Stimulated activated CD4-positive, alpha-beta T cell treated with anti-CD3 and anti-CD28 coated beads, Interleukin-15, amount 100 ng/mL, for 24 hours (primary cell): ENCODE measurements around the gene S1PR2.
"Not testable (repeated sequence)": the region's sequence is repeated elsewhere in the genome, so short reads cannot be mapped to it uniquely, and the experiment has no call there.

Experiments used
- DNase-seq: peaks from one replicate; pipeline ENCODE4 v3.0.0-alpha.2; 2020

S1PR2 gene

GRCh38 chr19:10252707-10253106 is 21.6 kb upstream of the S1PR2 start:
- no peak for DNase-seq

GRCh38 chr19:10251792-10252694 is 20.9 kb upstream of the S1PR2 start, which contains the start of gene MRPL4:
Gene MRPL4 (plus strand): TSS chr19:10252214. CDS start chr19:10252254, 40 bp downstream.
- DNase-seq = peak; percentile 98

GRCh38 chr19:10246511-10246910 is 15.4 kb upstream of the S1PR2 start:
- no peak for DNase-seq

- no peak for DNase-seq
Measured at GRCh38 chr19:10245189-10245939, 14.2 kb upstream of the S1PR2 start.

- DNase-seq = no peak
Measured at GRCh38 chr19:10243606-10244005, 12.5 kb upstream of the S1PR2 start.

- not testable (repeated sequence) for DNase-seq
Measured at GRCh38 chr19:10241826-10242449, 10.8 kb upstream of the S1PR2 start.

- no peak for DNase-seq
Measured at GRCh38 chr19:10238172-10238783, 7.1 kb upstream of the S1PR2 start.

- no peak for DNase-seq
Measured at GRCh38 chr19:10237702-10238101, 6.6 kb upstream of the S1PR2 start.

GRCh38 chr19:10235409-10235808 is 4.3 kb upstream of the S1PR2 start:
- DNase-seq = not testable (repeated sequence)

GRCh38 chr19:10235003-10235402 is 3.9 kb upstream of the S1PR2 start:
- no peak for DNase-seq

GRCh38 chr19:10233946-10234345 is 2.8 kb upstream of the S1PR2 start:
- no peak for DNase-seq

GRCh38 chr19:10231612-10232228 is 589 bp upstream of the S1PR2 start:
- no peak for DNase-seq

GRCh38 chr19:10230173-10230860 is 814 bp downstream of the S1PR2 start:
- DNase-seq = peak; percentile 67

- DNase-seq = peak; percentile 47
Measured at GRCh38 chr19:10228920-10229319, 2.2 kb downstream of the S1PR2 start.

GRCh38 chr19:10228393-10228792 is 2.7 kb downstream of the S1PR2 start:
- DNase-seq = no peak

GRCh38 chr19:10227026-10227971 is 3.8 kb downstream of the S1PR2 start:
- no peak for DNase-seq

- no peak for DNase-seq
Measured at GRCh38 chr19:10226376-10227025, 4.6 kb downstream of the S1PR2 start.

GRCh38 chr19:10226021-10226375 is 5.1 kb downstream of the S1PR2 start:
- DNase-seq = no peak

GRCh38 chr19:10224337-10224736 is 6.8 kb downstream of the S1PR2 start:
- DNase-seq = no peak
